Caki2 (cell line): Measurements from ENCODE around the gene TMTC1. TPM values are rescaled to one million over a fixed set of nuclear protein-coding genes. Genes with fewer than 3 reads are reported as not detected.
"Not testable (repeated sequence)": the region's sequence is repeated elsewhere in the genome, so short reads cannot be mapped to it uniquely, and the experiment has no call there.

ENCODE experiments used
- DNase-seq: peaks from one replicate; pipeline ENCODE4 v3.0.0-alpha.2; 2015; ENCODE audit warnings: low read depth
- in situ Hi-C: cut with HindIII; loops from 2 replicates; pipeline ENCODE4 v1.10.0; 2016; ENCODE audit warnings: low sequenced_read_pairs, low pct_unique_long_range_greater_than_20kb, mixed read lengths
- total RNA-seq: library from RNA; depleted of rRNA; stranded (reverse); fragments of >200 nt; shearing (Covaris generic); gene quantifications from 2 replicates; pipeline ENCODE4 v1.2.3, GENCODE V29; 2014; ENCODE audit warnings: low replicate concordance; rRNA removed

Gene TMTC1
- total RNA-seq: 3.2 TPM in 2 replicates

GRCh38 chr12:29783773-29784666 is at the start of gene TMTC1:
TSS of gene TMTC1 (minus strand) at chr12:29783942. CDS start at chr12:29783751, 191 bp downstream.
- in situ Hi-C loops: no loop called here
- peak; percentile 55 for DNase-seq

DNA sequence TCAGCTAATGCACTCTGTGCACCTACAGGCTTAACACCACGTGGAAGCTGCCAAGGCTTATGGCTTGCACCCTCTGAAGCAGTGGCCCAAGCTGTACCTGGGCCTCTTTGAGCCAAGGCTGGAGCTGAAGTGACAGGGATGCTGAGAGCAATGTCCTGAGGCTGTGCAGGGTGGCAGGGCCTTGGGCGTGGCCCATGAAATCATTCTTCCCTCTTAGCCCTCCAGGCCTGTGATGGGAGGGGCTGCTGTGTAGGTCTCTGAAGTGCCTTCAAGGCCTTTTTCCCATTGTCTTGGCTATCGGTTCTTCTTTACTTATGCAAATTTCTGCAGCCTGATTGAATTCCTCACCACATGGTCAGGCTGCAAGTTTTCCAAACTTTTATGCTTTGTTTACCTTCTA is 47.4 kb upstream of the TMTC1 start:
- DNase-seq: no peak
- in situ Hi-C loops: no loop called here

DNA sequence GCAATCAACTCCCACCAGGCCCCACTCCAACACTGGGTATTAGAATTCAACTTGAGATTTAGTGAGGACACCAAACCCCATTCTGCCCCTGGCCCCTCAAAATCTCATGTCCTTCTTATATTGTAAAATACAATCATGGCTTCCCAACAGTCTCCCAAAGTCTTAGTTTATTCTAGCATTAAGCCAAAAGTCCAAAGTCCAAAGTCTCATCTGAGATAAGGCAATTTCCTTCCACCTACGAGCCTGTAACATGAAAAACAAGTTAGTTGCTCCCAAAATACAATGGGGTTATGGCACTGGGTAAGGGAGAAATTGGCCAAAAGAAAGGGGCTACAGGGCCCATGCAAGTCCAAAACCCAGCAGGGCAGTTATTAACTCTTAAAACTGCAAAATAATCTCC is 46.6 kb upstream of the TMTC1 start:
- in situ Hi-C loops: no loop called here
- no peak for DNase-seq

DNA sequence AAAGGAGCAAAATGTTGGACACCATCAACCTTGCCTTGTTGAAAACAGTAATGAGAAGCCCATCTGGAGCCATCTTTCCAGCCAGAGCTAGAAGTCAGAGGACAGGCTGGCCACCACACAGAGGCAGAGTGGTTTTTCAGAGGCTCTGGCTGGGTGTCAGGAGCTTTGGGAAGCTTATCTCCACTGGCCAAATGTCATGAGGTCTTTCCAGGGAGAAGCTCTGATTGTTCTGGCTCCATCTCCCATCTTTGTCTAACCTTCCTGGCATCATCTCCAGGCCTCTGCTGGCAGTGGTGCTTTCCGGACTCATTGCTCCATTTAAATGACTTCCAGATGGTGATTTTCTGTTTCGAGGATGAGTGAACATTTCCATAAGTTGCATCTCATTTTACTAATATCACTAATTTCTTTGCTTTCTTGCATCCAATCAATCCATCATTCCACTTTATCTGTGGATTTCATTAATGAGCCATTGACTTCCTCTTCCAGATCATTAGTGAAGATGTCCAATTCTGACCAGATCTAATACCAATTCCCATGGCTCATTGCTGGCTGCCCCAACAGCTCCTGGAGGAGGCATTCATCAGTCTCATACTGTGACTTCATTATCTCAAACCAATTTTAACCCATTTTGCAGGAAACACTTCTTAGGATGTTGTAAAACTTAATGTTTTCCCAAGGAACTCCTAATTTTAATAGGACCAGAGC is 35.3 kb upstream of the TMTC1 start:
- in situ Hi-C loops: no loop called here
- DNase-seq: no peak

- in situ Hi-C loops: no loop called here
- DNase-seq: no peak
These were observed 33.4 kb upstream of the TMTC1 start for GRCh38 chr12:29816874-29817725.

DNA sequence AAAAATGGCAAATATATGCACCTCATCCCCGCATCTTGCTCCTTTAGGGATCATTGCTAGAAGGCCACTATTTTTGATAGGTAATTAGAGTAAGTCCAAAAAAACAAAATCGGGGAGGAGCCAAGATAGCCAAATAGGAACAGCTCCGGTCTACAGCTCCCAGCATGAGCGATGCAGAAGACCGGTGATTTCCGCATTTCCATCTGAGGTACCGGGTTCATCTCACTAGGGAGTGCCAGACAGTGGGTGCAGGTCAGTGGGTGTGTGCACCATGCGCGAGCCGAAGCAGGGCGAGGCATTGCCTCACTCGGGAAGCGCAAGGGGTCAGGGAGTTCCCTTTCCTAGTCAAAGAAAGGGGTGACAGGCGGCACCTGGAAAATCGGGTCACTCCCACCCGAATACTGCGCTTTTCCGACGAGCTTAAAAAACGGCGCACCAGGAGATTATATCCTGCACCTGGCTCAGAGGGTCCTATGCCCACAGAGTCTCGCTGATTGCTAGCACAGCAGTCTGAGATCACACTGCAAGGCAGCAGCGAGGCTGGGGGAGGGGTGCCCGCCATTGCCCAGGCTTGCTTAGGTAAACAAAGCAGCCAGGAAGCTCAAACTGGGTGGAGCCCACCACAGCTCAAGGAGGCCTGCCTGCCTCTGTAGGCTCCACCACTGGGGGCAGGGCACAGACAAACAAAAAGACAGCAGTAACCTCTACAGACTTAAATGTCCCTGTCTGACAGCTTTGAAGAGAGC is 26.0 kb upstream of the TMTC1 start:
- in situ Hi-C loops: not testable (repeated sequence)

GRCh38 chr12:29807129-29807528 is 23.4 kb upstream of the TMTC1 start:
- DNase-seq: peak; percentile 10

More for the DNA sequence above, 26.0 kb upstream of the TMTC1 start:
- DNase-seq: not testable (repeated sequence)

DNA sequence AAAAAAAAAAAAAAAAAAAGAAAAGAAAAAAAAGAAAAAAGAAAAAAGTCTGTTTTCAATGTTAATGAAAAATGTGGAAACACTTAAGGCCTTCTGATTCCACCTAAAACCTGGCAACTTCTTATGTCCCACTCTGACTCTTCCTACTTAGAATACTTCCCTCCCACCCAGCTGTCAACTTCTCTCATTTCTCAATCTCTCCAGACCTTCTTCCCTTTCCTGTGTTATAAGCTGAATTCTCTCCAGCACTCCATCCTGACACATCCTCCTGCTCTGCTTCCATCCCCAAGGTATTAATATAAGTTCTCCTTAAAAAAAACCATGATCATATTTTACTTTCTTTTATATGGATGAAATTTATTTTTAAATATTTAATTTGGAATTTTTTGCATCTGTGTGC is 20.3 kb upstream of the TMTC1 start:
- in situ Hi-C loops: no loop called here
- no peak for DNase-seq

More at GRCh38 chr12:29807129-29807528, 23.4 kb upstream of the TMTC1 start:
- in situ Hi-C loops: no loop called here

- DNase-seq: no peak
- in situ Hi-C loops: no loop called here
These were observed 15.8 kb upstream of the TMTC1 start for GRCh38 chr12:29799591-29799990.

DNA sequence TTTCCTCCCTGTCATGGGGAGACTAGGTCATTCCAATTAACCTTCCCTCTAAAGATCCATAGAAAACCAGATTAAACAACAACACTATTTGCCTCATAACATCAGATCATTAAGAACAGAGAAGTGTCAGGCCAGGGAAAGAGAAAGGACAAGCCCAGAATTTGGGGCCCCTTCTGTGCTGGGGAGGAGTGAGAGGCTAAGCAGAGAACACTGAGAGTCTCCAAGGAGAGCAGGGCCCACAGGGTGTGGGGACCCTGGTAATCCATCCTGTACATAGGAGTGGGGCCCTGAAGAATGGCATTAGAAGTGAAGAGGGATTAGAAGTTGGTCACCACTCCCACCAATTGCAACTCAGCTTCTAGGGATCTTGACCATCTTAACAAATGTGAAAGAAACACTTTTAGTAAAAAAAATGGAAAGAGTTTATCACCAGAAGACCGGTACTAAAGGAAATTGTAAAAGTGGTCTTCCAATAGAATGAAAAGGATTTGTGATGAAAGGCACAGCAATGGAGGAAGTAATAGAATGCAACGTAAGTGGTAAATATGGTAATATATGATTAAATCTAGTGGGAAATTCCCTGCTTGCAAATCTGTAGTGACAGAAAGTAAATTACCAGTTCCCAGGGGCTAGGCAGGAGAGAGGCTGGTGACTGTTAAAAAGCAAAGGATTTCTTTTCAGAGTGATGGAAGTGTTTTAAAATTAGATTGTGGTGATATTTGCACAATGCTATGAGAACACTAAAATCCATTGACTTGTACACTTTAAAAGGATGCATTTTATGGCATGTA is 14.0 kb upstream of the TMTC1 start:
- DNase-seq: no peak
- in situ Hi-C loops: no loop called here

DNA sequence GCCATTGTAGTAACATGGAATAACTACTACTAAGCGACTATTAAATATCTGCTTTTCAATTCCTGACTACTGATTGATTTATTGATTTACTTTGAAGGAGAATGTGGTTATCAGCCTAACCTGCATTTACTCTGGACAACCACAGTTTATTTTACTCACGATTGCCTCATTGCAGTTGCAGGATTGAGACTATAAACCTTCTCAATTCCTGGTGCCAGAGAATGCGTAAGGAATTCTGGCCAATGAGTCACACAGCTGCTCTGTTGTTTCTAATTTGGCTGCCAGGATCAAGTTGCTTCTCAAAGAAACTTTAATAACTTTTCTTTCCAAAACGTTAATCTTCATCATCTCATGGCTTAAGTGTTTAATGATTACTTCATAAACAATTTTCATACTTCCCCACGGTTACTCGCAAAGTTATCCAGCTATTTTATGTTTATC is 13.1 kb upstream of the TMTC1 start:
- in situ Hi-C loops: no loop called here
- DNase-seq: peak; percentile 57

- in situ Hi-C loops: no loop called here
- DNase-seq: no peak
These were observed 12.0 kb upstream of the TMTC1 start for GRCh38 chr12:29795715-29796114.

- no peak for DNase-seq
- in situ Hi-C loops: no loop called here
These were observed 11.1 kb upstream of the TMTC1 start for GRCh38 chr12:29794862-29795261.

GRCh38 chr12:29792853-29793252 is 9.1 kb upstream of the TMTC1 start:
- no peak for DNase-seq
- in situ Hi-C loops: no loop called here

GRCh38 chr12:29792132-29792531 is 8.4 kb upstream of the TMTC1 start:
- in situ Hi-C loops: no loop called here
- no peak for DNase-seq

DNA sequence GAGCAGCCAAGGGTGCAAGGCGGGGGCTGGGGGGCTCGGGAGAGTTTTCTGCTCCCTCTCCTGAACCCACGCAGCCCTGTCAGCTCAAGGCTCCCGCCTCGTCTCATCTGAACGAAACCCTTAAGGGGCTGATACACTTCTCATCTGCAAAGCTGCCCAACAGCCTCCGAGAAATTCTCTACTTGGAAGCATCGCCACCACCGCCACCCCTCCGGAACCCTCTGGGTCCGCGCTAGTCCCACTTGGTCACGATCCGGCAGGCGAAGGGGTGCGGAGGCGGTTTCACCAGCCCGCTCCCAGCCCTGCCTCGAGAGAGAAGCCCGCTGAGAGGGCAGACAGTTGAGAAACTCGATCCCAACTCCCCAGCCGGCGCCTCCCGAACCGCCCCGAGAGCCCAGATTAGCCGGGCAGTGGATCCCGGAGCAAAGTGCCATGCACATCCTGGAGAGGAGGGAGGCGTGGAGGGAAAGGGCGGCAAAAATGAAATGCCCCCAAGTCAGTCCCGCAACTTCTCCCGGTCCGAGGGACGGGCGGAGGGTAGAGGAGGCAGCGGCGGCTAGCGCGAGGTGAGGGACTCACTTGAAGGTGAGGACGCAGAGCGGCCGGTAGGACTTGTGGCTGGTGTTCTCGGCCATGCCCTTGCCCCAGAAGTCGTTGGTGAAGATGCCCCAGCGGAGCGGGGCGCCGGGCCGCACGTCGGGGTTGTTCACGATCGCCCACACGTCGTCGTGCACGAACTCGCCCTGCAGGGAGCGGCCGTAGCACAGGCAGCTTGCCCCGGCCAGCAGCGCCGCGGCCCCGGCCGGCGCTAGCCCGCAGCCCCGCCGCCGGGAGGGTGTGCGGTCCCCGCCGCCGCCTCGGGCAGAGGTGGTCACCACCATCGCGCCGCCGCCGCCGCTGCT is 620 bp downstream of the TMTC1 start:
- DNase-seq: peak; percentile 59
- in situ Hi-C loops: no loop called here
